Aorta (tissue), 5 donors: ENCODE measurements around the gene DOK5. TPM values are rescaled to one million over a fixed set of nuclear protein-coding genes. Genes with fewer than 3 reads are reported as not detected.

Experiments
- ATAC-seq: fragments of 200-7000 bp; cut with Tn5 transposase; one replicate; pipeline ENCODE4 v1.9.1; 2022; ENCODE audit warnings: moderate library complexity; ENCODE audit not compliant: low FRiP score
- DNase-seq, 2 donors: peaks; one replicate each; pipeline ENCODE4 v3.0.0-alpha.2; 2020
- H3K27ac ChIP-seq, 2 donors: one replicate each; pipeline ENCODE4 v1.5.1; 2013; ENCODE audit warnings: low read length in 2 of 2, mild to moderate bottlenecking in 2 of 2, moderate library complexity in 2 of 2, control low read depth in 1 of 2, inconsistent platforms in 1 of 2, low read depth in 1 of 2
- H3K27me3 ChIP-seq, 2 donors: one replicate each; pipeline ENCODE4 v1.6.1; 2013; ENCODE audit warnings: control low read depth in 1 of 2, low read length in 1 of 2, mild to moderate bottlenecking in 1 of 2, moderate library complexity in 1 of 2; ENCODE audit not compliant: insufficient read depth in 2 of 2, control insufficient read depth in 1 of 2
- H3K36me3 ChIP-seq, 2 donors: one replicate each; pipeline ENCODE4 v1.6.1; 2013; ENCODE audit warnings: control low read depth in 1 of 2, low read length in 1 of 2, mild to moderate bottlenecking in 1 of 2; ENCODE audit not compliant: insufficient read depth in 2 of 2, control insufficient read depth in 1 of 2
- H3K4me1 ChIP-seq, 2 donors: one replicate each; pipeline ENCODE4 v1.6.1; 2013; ENCODE audit warnings: low read length in 2 of 2, control low read depth in 1 of 2, mild to moderate bottlenecking in 1 of 2, moderate library complexity in 1 of 2; ENCODE audit not compliant: insufficient read depth in 2 of 2, control insufficient read depth in 1 of 2
- H3K4me3 ChIP-seq, 2 donors: one replicate each; pipeline ENCODE4 v1.5.1; 2013; ENCODE audit warnings: low read length in 2 of 2, control low read depth in 1 of 2, mild to moderate bottlenecking in 1 of 2
- H3K9me3 ChIP-seq: one replicate; pipeline ENCODE4 v1.6.1; 2013; ENCODE audit warnings: mild to moderate bottlenecking, low read length; ENCODE audit not compliant: control insufficient read depth
- whole genome bisulfite sequencing, 2 donors: extraction: QIAGEN DNeasy Blood & Tissue Kit; methylation state at CpG; one replicate each; pipeline ENCODE4 v1.1.7; 2013; 5-methylcytosine and 5-hydroxymethylcytosine counted together
- intact Hi-C, 2 donors: fragments of 100-400 bp; cut with DNase I; formaldehyde crosslinking; loops; one replicate each; pipeline versions ENCODE4 v1.14.2 to v1.15.0; 2022
- polyA plus RNA-seq, 2 donors: library from polyadenylated mRNA; stranded (reverse); fragments of 200-250 nt; gene quantifications; one replicate each; pipeline ENCODE4 v1.2.3, GENCODE V29; 2013
- total RNA-seq, 2 donors: library from RNA; stranded (reverse); fragmentation: NEBNext Ultra II Directional; extraction: Animal tissue kit (Norgen Biotek cat#: 25700); gene quantifications; one replicate each; pipeline ENCODE4 v1.2.1, GENCODE V29; 2021
- donor health status: healthy with polysubstance abuse.
- donor health status: Bipolar disorder and iron deficiency.
- donor health status: DM: no; HTN: no; CAD: no.
- donor health status: DM: no; HTN: no; CAD: no.
- donor health status: DM: yes; HTN: yes; CAD: no.

DOK5 gene
- total and polyA plus RNA-seq, 4 donors: 5.2 to 13.3 (median 9.0) TPM

GRCh38 chr20:54464003-54464402 lies 11.4 kb upstream of the DOK5 start:
- no peaks in the 10 kb centered on the region for H3K36me3 ChIP-seq
- ATAC-seq (no peak), DNase-seq (no peak)
- H3K4me1 ChIP-seq: no peaks in the 10 kb centered on the region
- H3K27me3 ChIP-seq: no peaks in the 10 kb centered on the region
- H3K27ac ChIP-seq: no peak overlapping the region
- 86 to 100% methylated on average over 1 of the region's 1 CpG for WGBS, 2 donors
- intact Hi-C loops: no loop called here
- H3K9me3 ChIP-seq: no peaks in the 10 kb centered on the region
- H3K4me3 ChIP-seq: no peak overlapping the region

- H3K27me3 ChIP-seq: no peaks in the 10 kb centered on the region
- intact Hi-C loops: no loop called here
- H3K9me3 ChIP-seq: no peaks in the 10 kb centered on the region
- no peaks in the 10 kb centered on the region for H3K4me1 ChIP-seq
- no peak overlapping the region for H3K4me3 ChIP-seq
- no peak for DNase-seq
- no peak overlapping the region for H3K27ac ChIP-seq
- H3K36me3 ChIP-seq: no peaks in the 10 kb centered on the region
- 39 to 41% methylated on average over 3 of the region's 3 CpGs for WGBS, 2 donors
- ATAC-seq: no peak
Observed at GRCh38 chr20:54466127-54466526, 9.3 kb upstream of the DOK5 start.

GRCh38 chr20:54467622-54468021 lies 7.8 kb upstream of the DOK5 start:
- H3K9me3 ChIP-seq: no peaks in the 10 kb centered on the region
- 72 to 73% methylated on average over 2 of the region's 2 CpGs for WGBS, 2 donors
- DNase-seq (no peak), ATAC-seq (no peak)
- intact Hi-C loops: no loop called here
- no peaks in the 10 kb centered on the region for H3K4me1 ChIP-seq
- no peaks in the 10 kb centered on the region for H3K27me3 ChIP-seq
- no peak overlapping the region for H3K27ac ChIP-seq
- no peaks in the 10 kb centered on the region for H3K36me3 ChIP-seq
- no peak overlapping the region for H3K4me3 ChIP-seq

GRCh38 chr20:54468082-54468481 lies 7.3 kb upstream of the DOK5 start:
- H3K27me3 ChIP-seq: no peaks in the 10 kb centered on the region
- ATAC-seq (no peak), DNase-seq (no peak)
- no peaks in the 10 kb centered on the region for H3K4me1 ChIP-seq
- H3K9me3 ChIP-seq: no peaks in the 10 kb centered on the region
- intact Hi-C loops: no loop called here
- H3K4me3 ChIP-seq: no peak overlapping the region
- no peak overlapping the region for H3K27ac ChIP-seq
- WGBS, 2 donors: 68 to 75% methylated on average over 3 of the region's 3 CpGs
- no peaks in the 10 kb centered on the region for H3K36me3 ChIP-seq

- no peak for ATAC-seq
- no peak overlapping the region for H3K4me3 ChIP-seq
- no peaks in the 10 kb centered on the region for H3K4me1 ChIP-seq
- H3K36me3 ChIP-seq: no peaks in the 10 kb centered on the region
- H3K27me3 ChIP-seq: no peaks in the 10 kb centered on the region
- no peak for DNase-seq
- no peak overlapping the region for H3K27ac ChIP-seq
- intact Hi-C loops: no loop called here
- no peaks in the 10 kb centered on the region for H3K9me3 ChIP-seq
- WGBS, 2 donors: 74 to 81% methylated on average over 2 of the region's 2 CpGs
Observed at GRCh38 chr20:54469293-54469692, 6.1 kb upstream of the DOK5 start.

- no peak for ATAC-seq
- Histone ChIP-seq H3K27me3 (no peaks in the 10 kb centered on the region), H3K27ac (no peak overlapping the region), H3K9me3 (no peaks in the 10 kb centered on the region), H3K4me1 (no peaks in the 10 kb centered on the region), H3K4me3 (no peak overlapping the region), H3K36me3 (no peaks in the 10 kb centered on the region)
- 17 to 22% methylated on average over 1 of the region's 1 CpG for WGBS, 2 donors
- DNase-seq: no peak
- intact Hi-C loops: loop anchor here in 1 of 2 donors (10.0 kb wide), 3 partner anchors 95 to 555 kb away; no protein-coding TSS in a partner anchor
Observed at GRCh38 chr20:54469952-54470351, 5.4 kb upstream of the DOK5 start.

- DNase-seq (no peak), ATAC-seq (no peak)
- Histone ChIP-seq H3K4me3 (no peak overlapping the region), H3K9me3 (no peaks in the 10 kb centered on the region), H3K36me3 (no peaks in the 10 kb centered on the region), H3K4me1 (no peaks in the 10 kb centered on the region), H3K27me3 (no peaks in the 10 kb centered on the region), H3K27ac (no peak overlapping the region)
- intact Hi-C loops: loop anchor here in 1 of 2 donors (10.0 kb wide), 3 partner anchors 94 to 556 kb away; no protein-coding TSS in a partner anchor
- 98 to 99% methylated on average over 15 of the region's 15 CpGs for WGBS, 2 donors
Observed at GRCh38 chr20:54470697-54471096, 4.7 kb upstream of the DOK5 start.

GRCh38 chr20:54472607-54473006 lies 2.8 kb upstream of the DOK5 start:
- Histone ChIP-seq H3K27ac (no peak overlapping the region), H3K27me3 (no peaks in the 10 kb centered on the region), H3K4me1 (no peaks in the 10 kb centered on the region), H3K4me3 (no peak overlapping the region), H3K9me3 (no peaks in the 10 kb centered on the region), H3K36me3 (no peaks in the 10 kb centered on the region)
- intact Hi-C loops: loop anchor here in 1 of 2 donors (10.0 kb wide), 3 partner anchors 92 to 558 kb away; no protein-coding TSS in a partner anchor
- 89 to 90% methylated on average over 5 of the region's 5 CpGs for WGBS, 2 donors
- no peak for DNase-seq
- no peak for ATAC-seq

GRCh38 chr20:54473340-54473739 lies 2.1 kb upstream of the DOK5 start:
- no peak for DNase-seq
- no peaks in the 10 kb centered on the region for H3K9me3 ChIP-seq
- peaks cover 0 to 3% of the 10 kb centered on the region in 2 donors for H3K4me1 ChIP-seq
- H3K27me3 ChIP-seq: no peaks in the 10 kb centered on the region
- no peak for ATAC-seq
- no peak overlapping the region for H3K4me3 ChIP-seq
- intact Hi-C loops: loop anchor here in 1 of 2 donors (10.0 kb wide), 3 partner anchors 91 to 559 kb away; no protein-coding TSS in a partner anchor
- 90% methylated on average over 7 of the region's 7 CpGs for WGBS, 2 donors
- H3K36me3 ChIP-seq: no peaks in the 10 kb centered on the region
- H3K27ac ChIP-seq: no peak overlapping the region
